ENCODE measurements around the gene RAB25.

Gene RAB25

GRCh38 chr1:156081180-156081916, 20.4 kb downstream of the RAB25 start:
- peaks cover 13% of the 10 kb centered on the region for H3K36me3 ChIP-seq (ENCODE audit: control insufficient read depth, low read depth, low read length)
- peaks cover 58% of the 10 kb centered on the region for H3K4me1 ChIP-seq (ENCODE audit: control insufficient read depth, low read depth, low read length)
- H3K9me3 ChIP-seq (ENCODE audit: control insufficient read depth, low read depth, low read length) = no peaks in the 10 kb centered on the region
- peak overlapping the region; percentile 95 for H3K4me3 ChIP-seq (ENCODE audit: low read length)
- peak overlapping the region; percentile 98 for H3K9ac ChIP-seq (ENCODE audit: low read length)
- peak overlapping the region; percentile 80 for H3K27ac ChIP-seq (ENCODE audit: low read length)
- no peaks in the 10 kb centered on the region for H3K27me3 ChIP-seq (ENCODE audit: control insufficient read depth, insufficient read depth, low read length)

DNA sequence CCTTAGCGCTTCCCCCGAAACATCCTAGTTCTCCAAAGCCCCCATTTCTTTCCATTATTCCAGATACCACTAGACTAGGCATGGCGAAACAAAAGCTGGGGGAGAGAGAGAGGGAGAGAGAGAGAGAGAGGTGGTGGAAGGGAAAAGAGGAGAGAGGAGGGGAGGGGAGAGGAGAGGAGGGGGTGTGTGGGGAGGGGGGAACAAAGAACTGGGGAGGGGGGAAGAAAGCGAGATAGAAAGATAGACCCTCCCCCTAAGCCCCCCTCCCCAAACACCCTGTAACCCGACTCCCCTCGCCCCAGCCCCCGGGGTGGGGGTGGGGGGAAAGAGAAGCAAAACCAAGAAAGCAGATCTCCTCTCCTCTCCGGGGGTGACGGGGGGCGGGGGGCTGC, 21.0 kb downstream of the RAB25 start:
- H3K27me3 ChIP-seq (ENCODE audit: control insufficient read depth, insufficient read depth, low read length) = no peaks in the 10 kb centered on the region
- no peaks in the 10 kb centered on the region for H3K9me3 ChIP-seq (ENCODE audit: control insufficient read depth, low read depth, low read length)
- peak overlapping the region; percentile 80 for H3K27ac ChIP-seq (ENCODE audit: low read length)
- H3K4me3 ChIP-seq (ENCODE audit: low read length) = peak overlapping the region; percentile 95
- H3K4me1 ChIP-seq (ENCODE audit: control insufficient read depth, low read depth, low read length) = peaks cover 52% of the 10 kb centered on the region
- peak overlapping the region; percentile 87 for H3K9ac ChIP-seq (ENCODE audit: low read length)
- H3K36me3 ChIP-seq (ENCODE audit: control insufficient read depth, low read depth, low read length) = peaks cover 11% of the 10 kb centered on the region

DNA sequence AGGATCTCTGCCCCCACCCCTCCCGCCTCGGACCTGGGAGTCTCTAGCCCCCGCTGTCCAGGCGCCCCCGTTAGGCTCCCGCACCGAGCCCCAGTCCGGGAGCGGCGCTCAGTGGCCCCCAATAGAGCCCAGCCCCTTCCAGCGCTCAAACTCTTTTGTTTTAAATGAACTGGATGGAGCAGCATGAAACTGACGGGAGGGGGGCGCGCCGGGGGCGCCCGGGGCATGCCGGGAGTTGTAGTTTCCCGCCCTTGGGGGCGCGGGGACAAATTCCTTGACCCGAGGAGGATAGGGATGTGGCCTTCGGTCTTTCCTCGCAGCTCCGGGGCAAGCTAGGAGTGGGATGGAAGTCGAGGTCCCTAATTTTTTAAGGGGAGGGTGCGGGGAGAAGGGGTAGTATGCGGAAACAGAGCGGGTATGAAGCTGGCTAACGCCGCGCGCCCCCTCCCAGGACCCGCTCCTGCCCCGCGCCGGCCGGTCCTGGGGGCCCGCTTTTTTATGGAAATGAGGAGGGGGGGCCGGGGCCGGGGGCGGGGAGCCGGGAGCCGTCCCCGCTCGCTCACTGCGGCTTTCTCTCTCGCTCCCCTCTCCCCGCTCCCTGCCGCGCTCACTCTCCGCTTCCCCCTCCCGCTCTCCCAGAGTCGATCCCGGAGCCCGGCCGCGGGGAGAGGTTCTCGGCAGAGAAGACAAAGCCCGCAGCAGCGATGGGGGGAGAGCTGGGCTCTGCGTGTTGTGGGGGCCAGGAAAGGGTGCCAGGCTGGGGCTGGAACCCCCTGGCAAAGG, 21.5 kb downstream of the RAB25 start, which contains the start of gene MEX3A:
TSS of gene MEX3A (minus strand) at position 157 of the 783 bp plus-strand sequence. CDS start 467 bp downstream, outside the sequence.
- peaks cover 5% of the 10 kb centered on the region for H3K36me3 ChIP-seq (ENCODE audit: control insufficient read depth, low read depth, low read length)
- H3K27me3 ChIP-seq (ENCODE audit: control insufficient read depth, insufficient read depth, low read length) = no peaks in the 10 kb centered on the region
- H3K9ac ChIP-seq (ENCODE audit: low read length) = peak within 1 kb of the TSS; percentile 98
- H3K9me3 ChIP-seq (ENCODE audit: control insufficient read depth, low read depth, low read length) = no peaks in the 10 kb centered on the region
- peak within 1 kb of the TSS; percentile 80 for H3K27ac ChIP-seq (ENCODE audit: low read length)
- peaks cover 46% of the 10 kb centered on the region for H3K4me1 ChIP-seq (ENCODE audit: control insufficient read depth, low read depth, low read length)
- H3K4me3 ChIP-seq (ENCODE audit: low read length) = peak within 1 kb of the TSS; percentile 95

DNA sequence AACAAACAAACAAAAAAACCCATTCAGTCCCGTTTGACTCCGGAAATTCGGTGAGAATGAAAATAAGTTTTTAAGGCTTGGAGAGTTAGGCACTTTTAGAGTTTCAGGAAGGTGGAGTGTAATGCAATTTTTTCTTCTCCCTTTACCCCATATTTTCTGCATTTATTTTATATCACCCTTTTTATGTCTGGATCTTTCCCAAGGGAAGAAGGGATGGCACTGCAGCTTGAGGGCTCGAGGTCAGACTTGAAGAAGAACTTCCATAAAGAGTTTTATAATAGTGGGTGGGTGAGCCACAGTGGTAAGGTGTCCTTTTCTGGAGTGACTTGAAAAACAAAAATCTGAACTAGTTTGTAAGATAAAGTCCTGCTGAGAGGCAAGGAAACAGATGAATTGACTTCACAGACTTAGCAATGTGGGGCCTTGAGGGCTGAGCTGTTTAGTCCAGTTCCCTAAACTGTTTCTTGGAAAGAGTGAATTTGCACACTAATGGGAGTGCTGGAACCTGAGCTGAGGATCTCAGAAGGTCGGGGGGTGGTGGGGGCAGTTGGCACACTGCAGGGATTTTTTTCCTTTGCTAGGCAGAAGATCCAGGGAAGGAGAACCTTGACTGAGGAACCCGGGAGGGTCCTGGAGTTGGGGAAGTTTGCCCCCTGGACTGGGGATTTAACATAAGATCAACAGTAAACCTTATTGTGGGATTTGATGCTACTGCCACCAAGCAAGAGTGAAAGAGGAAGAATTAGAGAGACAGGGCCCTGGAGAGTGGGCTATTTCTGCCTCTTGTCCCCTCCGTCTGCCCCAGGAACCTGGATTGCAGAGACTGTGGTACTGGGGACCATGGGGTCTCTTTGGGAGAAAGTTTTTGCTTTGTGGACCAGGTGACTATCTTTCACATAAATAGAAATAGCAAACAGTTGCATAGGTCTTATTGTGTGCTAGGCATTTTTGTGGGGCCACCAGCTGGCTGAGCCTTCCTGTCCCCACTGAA, 23.1 kb downstream of the RAB25 start:
- H3K4me1 ChIP-seq (ENCODE audit: control insufficient read depth, low read depth, low read length) = peaks cover 32% of the 10 kb centered on the region
- H3K4me3 ChIP-seq (ENCODE audit: low read length) = peak overlapping the region; percentile 95
- H3K27ac ChIP-seq (ENCODE audit: low read length) = peak overlapping the region; percentile 22
- no peaks in the 10 kb centered on the region for H3K36me3 ChIP-seq (ENCODE audit: control insufficient read depth, low read depth, low read length)
- H3K9ac ChIP-seq (ENCODE audit: low read length) = peak overlapping the region; percentile 83
- H3K27me3 ChIP-seq (ENCODE audit: control insufficient read depth, insufficient read depth, low read length) = no peaks in the 10 kb centered on the region
- no peaks in the 10 kb centered on the region for H3K9me3 ChIP-seq (ENCODE audit: control insufficient read depth, low read depth, low read length)

DNA sequence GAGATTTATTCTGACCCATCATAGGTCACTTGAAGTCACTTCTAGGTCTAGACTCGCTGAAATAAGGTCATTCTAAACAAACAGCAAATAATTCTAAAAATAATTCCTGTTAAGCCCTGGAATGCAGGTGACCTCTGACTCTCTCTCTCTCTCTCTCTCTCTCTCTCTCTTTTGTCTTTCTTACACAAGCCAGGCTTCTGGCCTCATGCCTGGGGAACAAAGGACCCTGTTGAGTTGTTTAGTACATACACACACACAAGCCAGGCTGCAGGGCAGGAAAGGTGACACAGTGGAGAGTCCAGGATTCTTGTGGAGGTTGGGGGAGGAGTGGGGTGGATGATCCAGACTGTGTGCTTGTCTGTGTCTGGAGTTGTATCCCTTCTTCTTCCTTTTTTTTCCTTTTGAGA, 25.3 kb downstream of the RAB25 start:
- no peaks in the 10 kb centered on the region for H3K27me3 ChIP-seq (ENCODE audit: control insufficient read depth, insufficient read depth, low read length)
- no peaks in the 10 kb centered on the region for H3K9me3 ChIP-seq (ENCODE audit: control insufficient read depth, low read depth, low read length)
- H3K9ac ChIP-seq (ENCODE audit: low read length) = no peak overlapping the region
- H3K4me1 ChIP-seq (ENCODE audit: control insufficient read depth, low read depth, low read length) = peaks cover 24% of the 10 kb centered on the region
- no peak overlapping the region for H3K4me3 ChIP-seq (ENCODE audit: low read length)
- no peak overlapping the region for H3K27ac ChIP-seq (ENCODE audit: low read length)
- H3K36me3 ChIP-seq (ENCODE audit: control insufficient read depth, low read depth, low read length) = no peaks in the 10 kb centered on the region

- H3K27me3 ChIP-seq (ENCODE audit: control insufficient read depth, insufficient read depth, low read length) = no peaks in the 10 kb centered on the region
- peaks cover 12% of the 10 kb centered on the region for H3K4me1 ChIP-seq (ENCODE audit: control insufficient read depth, low read depth, low read length)
- H3K4me3 ChIP-seq (ENCODE audit: low read length) = no peak overlapping the region
- H3K36me3 ChIP-seq (ENCODE audit: control insufficient read depth, low read depth, low read length) = peaks cover 8% of the 10 kb centered on the region
- no peak overlapping the region for H3K9ac ChIP-seq (ENCODE audit: low read length)
- H3K9me3 ChIP-seq (ENCODE audit: control insufficient read depth, low read depth, low read length) = no peaks in the 10 kb centered on the region
- H3K27ac ChIP-seq (ENCODE audit: low read length) = no peak overlapping the region
Measured at GRCh38 chr1:156089704-156090103, 28.7 kb downstream of the RAB25 start.

- peaks cover 7% of the 10 kb centered on the region for H3K4me1 ChIP-seq (ENCODE audit: control insufficient read depth, low read depth, low read length)
- no peaks in the 10 kb centered on the region for H3K27me3 ChIP-seq (ENCODE audit: control insufficient read depth, insufficient read depth, low read length)
- no peak overlapping the region for H3K27ac ChIP-seq (ENCODE audit: low read length)
- peaks cover 8% of the 10 kb centered on the region for H3K36me3 ChIP-seq (ENCODE audit: control insufficient read depth, low read depth, low read length)
- no peaks in the 10 kb centered on the region for H3K9me3 ChIP-seq (ENCODE audit: control insufficient read depth, low read depth, low read length)
- H3K4me3 ChIP-seq (ENCODE audit: low read length) = no peak overlapping the region
- no peak overlapping the region for H3K9ac ChIP-seq (ENCODE audit: low read length)
Measured at GRCh38 chr1:156090138-156090839, 29.3 kb downstream of the RAB25 start.

DNA sequence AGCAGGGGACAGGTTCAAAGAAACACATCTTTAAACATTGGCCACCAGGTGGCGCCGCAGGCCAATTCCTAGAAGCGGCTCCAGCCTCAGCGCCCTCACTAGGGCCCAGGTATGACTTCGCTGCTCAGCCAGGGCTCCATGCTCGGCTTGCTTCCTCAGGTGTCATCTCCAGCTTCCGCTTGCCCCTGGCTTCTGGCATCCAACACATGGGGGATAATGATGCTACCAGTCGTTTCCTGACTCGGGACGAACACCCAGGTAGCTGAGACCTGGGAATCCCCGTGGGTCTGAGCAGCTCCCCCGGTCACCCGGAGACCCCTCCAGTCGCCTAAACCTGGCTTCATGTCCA, 29.9 kb downstream of the RAB25 start:
- H3K36me3 ChIP-seq (ENCODE audit: control insufficient read depth, low read depth, low read length) = peaks cover 8% of the 10 kb centered on the region
- no peaks in the 10 kb centered on the region for H3K27me3 ChIP-seq (ENCODE audit: control insufficient read depth, insufficient read depth, low read length)
- no peak overlapping the region for H3K4me3 ChIP-seq (ENCODE audit: low read length)
- peaks cover 3% of the 10 kb centered on the region for H3K4me1 ChIP-seq (ENCODE audit: control insufficient read depth, low read depth, low read length)
- H3K9ac ChIP-seq (ENCODE audit: low read length) = no peak overlapping the region
- H3K9me3 ChIP-seq (ENCODE audit: control insufficient read depth, low read depth, low read length) = no peaks in the 10 kb centered on the region
- H3K27ac ChIP-seq (ENCODE audit: low read length) = no peak overlapping the region

DNA sequence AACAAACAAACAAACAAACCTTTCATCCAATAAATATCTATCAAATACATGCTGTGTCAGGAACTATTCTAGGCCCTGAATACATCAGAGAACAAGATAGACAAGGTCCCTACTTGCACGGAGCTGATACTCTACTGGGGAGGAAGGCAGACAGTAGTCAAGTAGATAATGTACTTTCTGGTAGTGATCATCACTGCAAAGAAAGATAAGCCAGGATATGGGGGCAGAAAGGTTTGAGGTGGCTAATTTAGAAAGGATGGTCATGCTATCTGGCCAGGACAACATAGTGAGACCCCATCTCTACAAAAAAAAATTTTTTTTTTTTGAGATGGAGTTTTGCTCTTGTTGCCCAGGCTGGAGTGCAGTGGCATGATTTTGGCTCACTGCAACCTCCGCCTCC, 30.6 kb downstream of the RAB25 start:
- Histone ChIP-seq H3K36me3 (ENCODE audit: control insufficient read depth, low read depth, low read length) (peaks cover 8% of the 10 kb centered on the region), H3K4me3 (ENCODE audit: low read length) (no peak overlapping the region), H3K27me3 (ENCODE audit: control insufficient read depth, insufficient read depth, low read length) (no peaks in the 10 kb centered on the region), H3K4me1 (ENCODE audit: control insufficient read depth, low read depth, low read length) (peaks cover 4% of the 10 kb centered on the region), H3K9me3 (ENCODE audit: control insufficient read depth, low read depth, low read length) (no peaks in the 10 kb centered on the region), H3K27ac (ENCODE audit: low read length) (no peak overlapping the region), H3K9ac (ENCODE audit: low read length) (no peak overlapping the region)

DNA sequence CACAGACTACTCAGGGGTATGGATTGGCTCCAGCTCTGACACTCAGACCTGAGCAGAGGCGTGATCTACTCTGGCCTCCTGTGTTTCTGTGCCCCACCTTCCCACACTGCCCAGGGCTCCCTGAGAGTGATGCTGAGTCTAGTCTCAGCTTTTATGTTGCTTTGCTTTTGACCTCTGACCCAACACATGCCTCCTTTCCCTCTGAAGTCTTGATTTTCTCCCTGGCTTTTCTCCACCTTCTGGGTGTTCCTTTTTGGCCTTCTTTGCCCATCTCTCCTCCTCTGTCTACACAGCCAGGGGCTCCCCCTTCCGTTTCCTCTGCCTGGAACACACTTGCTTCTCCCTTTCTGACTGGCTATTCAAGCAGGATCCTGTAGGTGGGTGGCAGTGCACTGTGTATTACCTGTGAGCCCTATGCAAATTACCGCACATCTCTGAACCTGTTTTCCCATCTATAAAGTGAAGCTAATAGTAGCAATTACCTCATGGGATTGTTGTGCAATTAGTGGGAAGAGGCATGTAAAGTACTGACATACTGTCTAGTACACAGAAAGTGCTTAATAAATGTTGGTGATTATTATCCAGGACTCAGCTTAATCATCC, 35.0 kb downstream of the RAB25 start:
- Histone ChIP-seq H3K27ac (ENCODE audit: low read length) (no peak overlapping the region), H3K27me3 (ENCODE audit: control insufficient read depth, insufficient read depth, low read length) (no peaks in the 10 kb centered on the region), H3K4me1 (ENCODE audit: control insufficient read depth, low read depth, low read length) (peaks cover 7% of the 10 kb centered on the region), H3K9me3 (ENCODE audit: control insufficient read depth, low read depth, low read length) (no peaks in the 10 kb centered on the region), H3K36me3 (ENCODE audit: control insufficient read depth, low read depth, low read length) (peaks cover 10% of the 10 kb centered on the region), H3K4me3 (ENCODE audit: low read length) (no peak overlapping the region), H3K9ac (ENCODE audit: low read length) (no peak overlapping the region)

Measured in iPS-18a (cell line).